Measurements from ENCODE around the gene SATL1. TPM values are rescaled to one million over a fixed set of nuclear protein-coding genes. Genes with fewer than 3 reads are reported as not detected.

The SATL1 gene
- total and polyA plus RNA-seq, 2 experiments from 2014 or later: 0.14 to 0.68 TPM

DNA sequence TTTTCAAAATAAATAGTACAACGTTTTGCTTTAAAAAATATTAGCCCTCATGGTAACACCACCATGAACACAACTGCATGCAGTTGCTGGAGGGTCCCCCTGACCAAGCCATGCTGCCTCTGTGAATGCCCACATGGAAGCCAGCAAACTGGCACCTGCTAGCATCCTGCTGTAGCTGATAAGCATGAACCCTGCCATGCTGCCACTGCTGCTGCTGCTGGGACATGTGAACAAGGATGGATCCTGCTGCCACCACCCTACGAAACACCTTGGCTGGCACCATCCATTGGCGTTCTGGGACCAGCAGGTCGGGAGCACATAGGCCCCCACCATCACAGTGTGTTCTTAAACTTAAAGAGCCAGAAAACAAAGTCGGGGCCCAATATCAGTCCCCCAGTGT, 83.9 kb downstream of the SATL1 start:
- H3K27ac ChIP-seq (ENCODE audit: low read depth): no peak overlapping the region
- TF ChIP-seq ZNF114 (CRISPR knock-in tag; IDR thresholded peaks at IDR 0.05): no peak
- TF ChIP-seq POLR2AphosphoS5 (IDR thresholded peaks at IDR 0.05; ENCODE audit: low read depth): no peak
- TF ChIP-seq EZH2phosphoT487 (IDR thresholded peaks at IDR 0.05; ENCODE audit: unreplicated experiment): no peak
- no peak for TF ChIP-seq STAT1 (IDR thresholded peaks at IDR 0.05; ENCODE audit: unreplicated experiment)
- no peak for TF ChIP-seq EZH2 (IDR thresholded peaks at IDR 0.05; ENCODE audit: low read depth, unreplicated experiment)
- TF ChIP-seq, protein P1, sequence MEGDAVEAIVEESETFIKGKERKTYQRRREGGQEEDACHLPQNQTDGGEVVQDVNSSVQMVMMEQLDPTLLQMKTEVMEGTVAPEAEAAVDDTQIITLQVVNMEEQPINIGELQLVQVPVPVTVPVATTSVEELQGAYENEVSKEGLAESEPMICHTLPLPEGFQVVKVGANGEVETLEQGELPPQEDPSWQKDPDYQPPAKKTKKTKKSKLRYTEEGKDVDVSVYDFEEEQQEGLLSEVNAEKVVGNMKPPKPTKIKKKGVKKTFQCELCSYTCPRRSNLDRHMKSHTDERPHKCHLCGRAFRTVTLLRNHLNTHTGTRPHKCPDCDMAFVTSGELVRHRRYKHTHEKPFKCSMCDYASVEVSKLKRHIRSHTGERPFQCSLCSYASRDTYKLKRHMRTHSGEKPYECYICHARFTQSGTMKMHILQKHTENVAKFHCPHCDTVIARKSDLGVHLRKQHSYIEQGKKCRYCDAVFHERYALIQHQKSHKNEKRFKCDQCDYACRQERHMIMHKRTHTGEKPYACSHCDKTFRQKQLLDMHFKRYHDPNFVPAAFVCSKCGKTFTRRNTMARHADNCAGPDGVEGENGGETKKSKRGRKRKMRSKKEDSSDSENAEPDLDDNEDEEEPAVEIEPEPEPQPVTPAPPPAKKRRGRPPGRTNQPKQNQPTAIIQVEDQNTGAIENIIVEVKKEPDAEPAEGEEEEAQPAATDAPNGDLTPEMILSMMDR (conservative IDR thresholded peaks at IDR 0.05; ENCODE audit: low read depth in 2 of 2): no peak
- no peak for TF ChIP-seq JUNB (IDR thresholded peaks at IDR 0.05; ENCODE audit: unreplicated experiment)
- TF ChIP-seq, protein P2, sequence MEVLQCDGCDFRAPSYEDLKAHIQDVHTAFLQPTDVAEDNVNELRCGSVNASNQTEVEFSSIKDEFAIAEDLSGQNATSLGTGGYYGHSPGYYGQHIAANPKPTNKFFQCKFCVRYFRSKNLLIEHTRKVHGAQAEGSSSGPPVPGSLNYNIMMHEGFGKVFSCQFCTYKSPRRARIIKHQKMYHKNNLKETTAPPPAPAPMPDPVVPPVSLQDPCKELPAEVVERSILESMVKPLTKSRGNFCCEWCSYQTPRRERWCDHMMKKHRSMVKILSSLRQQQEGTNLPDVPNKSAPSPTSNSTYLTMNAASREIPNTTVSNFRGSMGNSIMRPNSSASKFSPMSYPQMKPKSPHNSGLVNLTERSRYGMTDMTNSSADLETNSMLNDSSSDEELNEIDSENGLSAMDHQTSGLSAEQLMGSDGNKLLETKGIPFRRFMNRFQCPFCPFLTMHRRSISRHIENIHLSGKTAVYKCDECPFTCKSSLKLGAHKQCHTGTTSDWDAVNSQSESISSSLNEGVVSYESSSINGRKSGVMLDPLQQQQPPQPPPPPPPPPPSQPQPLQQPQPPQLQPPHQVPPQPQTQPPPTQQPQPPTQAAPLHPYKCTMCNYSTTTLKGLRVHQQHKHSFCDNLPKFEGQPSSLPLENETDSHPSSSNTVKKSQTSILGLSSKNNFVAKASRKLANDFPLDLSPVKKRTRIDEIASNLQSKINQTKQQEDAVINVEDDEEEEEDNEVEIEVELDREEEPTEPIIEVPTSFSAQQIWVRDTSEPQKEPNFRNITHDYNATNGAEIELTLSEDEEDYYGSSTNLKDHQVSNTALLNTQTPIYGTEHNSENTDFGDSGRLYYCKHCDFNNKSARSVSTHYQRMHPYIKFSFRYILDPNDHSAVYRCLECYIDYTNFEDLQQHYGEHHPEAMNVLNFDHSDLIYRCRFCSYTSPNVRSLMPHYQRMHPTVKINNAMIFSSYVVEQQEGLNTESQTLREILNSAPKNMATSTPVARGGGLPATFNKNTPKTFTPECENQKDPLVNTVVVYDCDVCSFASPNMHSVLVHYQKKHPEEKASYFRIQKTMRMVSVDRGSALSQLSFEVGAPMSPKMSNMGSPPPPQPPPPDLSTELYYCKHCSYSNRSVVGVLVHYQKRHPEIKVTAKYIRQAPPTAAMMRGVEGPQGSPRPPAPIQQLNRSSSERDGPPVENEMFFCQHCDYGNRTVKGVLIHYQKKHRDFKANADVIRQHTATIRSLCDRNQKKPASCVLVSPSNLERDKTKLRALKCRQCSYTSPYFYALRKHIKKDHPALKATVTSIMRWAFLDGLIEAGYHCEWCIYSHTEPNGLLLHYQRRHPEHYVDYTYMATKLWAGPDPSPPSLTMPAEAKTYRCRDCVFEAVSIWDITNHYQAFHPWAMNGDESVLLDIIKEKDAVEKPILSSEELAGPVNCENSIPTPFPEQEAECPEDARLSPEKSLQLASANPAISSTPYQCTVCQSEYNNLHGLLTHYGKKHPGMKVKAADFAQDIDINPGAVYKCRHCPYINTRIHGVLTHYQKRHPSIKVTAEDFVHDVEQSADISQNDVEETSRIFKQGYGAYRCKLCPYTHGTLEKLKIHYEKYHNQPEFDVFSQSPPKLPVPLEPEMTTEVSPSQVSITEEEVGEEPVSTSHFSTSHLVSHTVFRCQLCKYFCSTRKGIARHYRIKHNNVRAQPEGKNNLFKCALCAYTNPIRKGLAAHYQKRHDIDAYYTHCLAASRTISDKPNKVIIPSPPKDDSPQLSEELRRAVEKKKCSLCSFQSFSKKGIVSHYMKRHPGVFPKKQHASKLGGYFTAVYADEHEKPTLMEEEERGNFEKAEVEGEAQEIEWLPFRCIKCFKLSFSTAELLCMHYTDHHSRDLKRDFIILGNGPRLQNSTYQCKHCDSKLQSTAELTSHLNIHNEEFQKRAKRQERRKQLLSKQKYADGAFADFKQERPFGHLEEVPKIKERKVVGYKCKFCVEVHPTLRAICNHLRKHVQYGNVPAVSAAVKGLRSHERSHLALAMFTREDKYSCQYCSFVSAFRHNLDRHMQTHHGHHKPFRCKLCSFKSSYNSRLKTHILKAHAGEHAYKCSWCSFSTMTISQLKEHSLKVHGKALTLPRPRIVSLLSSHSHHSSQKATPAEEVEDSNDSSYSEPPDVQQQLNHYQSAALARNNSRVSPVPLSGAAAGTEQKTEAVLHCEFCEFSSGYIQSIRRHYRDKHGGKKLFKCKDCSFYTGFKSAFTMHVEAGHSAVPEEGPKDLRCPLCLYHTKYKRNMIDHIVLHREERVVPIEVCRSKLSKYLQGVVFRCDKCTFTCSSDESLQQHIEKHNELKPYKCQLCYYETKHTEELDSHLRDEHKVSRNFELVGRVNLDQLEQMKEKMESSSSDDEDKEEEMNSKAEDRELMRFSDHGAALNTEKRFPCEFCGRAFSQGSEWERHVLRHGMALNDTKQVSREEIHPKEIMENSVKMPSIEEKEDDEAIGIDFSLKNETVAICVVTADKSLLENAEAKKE (CRISPR knock-in tag; IDR thresholded peaks at IDR 0.05): no peak
- TF ChIP-seq ZNF331 (CRISPR knock-in tag; IDR thresholded peaks at IDR 0.05; ENCODE audit: low read depth): no peak
- TF ChIP-seq, protein P3, sequence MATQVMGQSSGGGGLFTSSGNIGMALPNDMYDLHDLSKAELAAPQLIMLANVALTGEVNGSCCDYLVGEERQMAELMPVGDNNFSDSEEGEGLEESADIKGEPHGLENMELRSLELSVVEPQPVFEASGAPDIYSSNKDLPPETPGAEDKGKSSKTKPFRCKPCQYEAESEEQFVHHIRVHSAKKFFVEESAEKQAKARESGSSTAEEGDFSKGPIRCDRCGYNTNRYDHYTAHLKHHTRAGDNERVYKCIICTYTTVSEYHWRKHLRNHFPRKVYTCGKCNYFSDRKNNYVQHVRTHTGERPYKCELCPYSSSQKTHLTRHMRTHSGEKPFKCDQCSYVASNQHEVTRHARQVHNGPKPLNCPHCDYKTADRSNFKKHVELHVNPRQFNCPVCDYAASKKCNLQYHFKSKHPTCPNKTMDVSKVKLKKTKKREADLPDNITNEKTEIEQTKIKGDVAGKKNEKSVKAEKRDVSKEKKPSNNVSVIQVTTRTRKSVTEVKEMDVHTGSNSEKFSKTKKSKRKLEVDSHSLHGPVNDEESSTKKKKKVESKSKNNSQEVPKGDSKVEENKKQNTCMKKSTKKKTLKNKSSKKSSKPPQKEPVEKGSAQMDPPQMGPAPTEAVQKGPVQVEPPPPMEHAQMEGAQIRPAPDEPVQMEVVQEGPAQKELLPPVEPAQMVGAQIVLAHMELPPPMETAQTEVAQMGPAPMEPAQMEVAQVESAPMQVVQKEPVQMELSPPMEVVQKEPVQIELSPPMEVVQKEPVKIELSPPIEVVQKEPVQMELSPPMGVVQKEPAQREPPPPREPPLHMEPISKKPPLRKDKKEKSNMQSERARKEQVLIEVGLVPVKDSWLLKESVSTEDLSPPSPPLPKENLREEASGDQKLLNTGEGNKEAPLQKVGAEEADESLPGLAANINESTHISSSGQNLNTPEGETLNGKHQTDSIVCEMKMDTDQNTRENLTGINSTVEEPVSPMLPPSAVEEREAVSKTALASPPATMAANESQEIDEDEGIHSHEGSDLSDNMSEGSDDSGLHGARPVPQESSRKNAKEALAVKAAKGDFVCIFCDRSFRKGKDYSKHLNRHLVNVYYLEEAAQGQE (IDR thresholded peaks at IDR 0.05; ENCODE audit: unreplicated experiment): no peak
- TF ChIP-seq CREB1 (CRISPR knock-in tag; IDR thresholded peaks at IDR 0.05; ENCODE audit: low read depth): no peak
- TF ChIP-seq NANOG (IDR thresholded peaks at IDR 0.05; ENCODE audit: borderline replicate concordance): no peak
- no peaks in the 10 kb centered on the region for H3K9me2 ChIP-seq (ENCODE audit: insufficient read depth)
- Mint-ChIP-seq H3K27ac (no peak overlapping the region), H3K27me3 (ENCODE audit: insufficient read depth, low read depth, poor library complexity) (no peaks in the 10 kb centered on the region), H3K4me1 (no peaks in the 10 kb centered on the region), H3K4me3 (no peak overlapping the region), H3K9me3 (no peaks in the 10 kb centered on the region; the same call in 2 of the 3 replicates), H3K36me3 (ENCODE audit: low read depth) (no peaks in the 10 kb centered on the region)
- no peaks in the 10 kb centered on the region for H3K79me2 ChIP-seq (replicated peaks; ENCODE audit: insufficient read depth)
- no peaks in the 10 kb centered on the region for H3K36me3 ChIP-seq (ENCODE audit: insufficient read depth)
- H2AFZ ChIP-seq: no peak overlapping the region
- no peaks in the 10 kb centered on the region for H4K20me1 ChIP-seq (replicated peaks; ENCODE audit: insufficient read depth)
- no peak overlapping the region for H3K4me2 ChIP-seq
- no peak overlapping the region for H3K4me3 ChIP-seq
- ATAC-seq: no peak
- no peaks in the 10 kb centered on the region for H3F3A ChIP-seq (replicated peaks; ENCODE audit: low read depth)
- no peaks in the 10 kb centered on the region for H3K27me3 ChIP-seq (ENCODE audit: insufficient read depth)
- H3K4me1 ChIP-seq (ENCODE audit: insufficient read depth): no peaks in the 10 kb centered on the region
- DNase-seq (ENCODE audit: low spot score): no peak

Data from GM23338 (cell line).